H9 (cell line): ENCODE data around the gene TBXA2R. TPM values are rescaled to one million over a fixed set of nuclear protein-coding genes. Genes with fewer than 3 reads are reported as not detected.

Experiments used
- DNase-seq: peaks from one replicate; pipeline ENCODE4 v3.0.0-alpha.2; 2017
- H2AFZ ChIP-seq: one replicate; pipeline ENCODE4 v1.6.1; 2013; ENCODE audit warnings: mild to moderate bottlenecking, low read length, control low read depth, moderate library complexity
- H2AK5ac ChIP-seq: 2 replicates; pipeline ENCODE4 v1.6.1; 2013; ENCODE audit warnings: low read length, control low read depth, mixed read lengths; ENCODE audit not compliant: insufficient read length
- H2BK120ac ChIP-seq: one replicate; pipeline ENCODE4 v1.6.1; 2013; ENCODE audit warnings: low read depth, mild to moderate bottlenecking, low read length, control low read depth, inconsistent platforms; ENCODE audit not compliant: poor library complexity, severe bottlenecking
- H2BK12ac ChIP-seq: 2 replicates; pipeline ENCODE4 v1.6.1; 2013; ENCODE audit warnings: low read length, control low read depth, mixed read lengths, low read depth; ENCODE audit not compliant: insufficient read length
- H2BK15ac ChIP-seq: 2 replicates; pipeline ENCODE4 v1.6.1; 2013; ENCODE audit warnings: low read depth, low read length, control low read depth
- H2BK20ac ChIP-seq: one replicate; pipeline ENCODE4 v1.6.1; 2013; ENCODE audit warnings: low read depth, mild to moderate bottlenecking, low read length, control low read depth, inconsistent platforms; ENCODE audit not compliant: poor library complexity, severe bottlenecking
- H2BK5ac ChIP-seq: 2 replicates; pipeline ENCODE4 v1.6.1; 2013; ENCODE audit warnings: low read length, control low read depth, mixed read lengths; ENCODE audit not compliant: insufficient read length
- H3K14ac ChIP-seq: 2 replicates; pipeline ENCODE4 v1.6.1; 2013; ENCODE audit warnings: low read length, control low read depth; ENCODE audit not compliant: insufficient read depth
- H3K18ac ChIP-seq: 2 replicates; pipeline ENCODE4 v1.6.1; 2013; ENCODE audit warnings: low read depth, mild to moderate bottlenecking, mixed read lengths, low read length, control low read depth; ENCODE audit not compliant: insufficient read length
- H3K23ac ChIP-seq: 2 replicates; pipeline ENCODE4 v1.6.1; 2013; ENCODE audit warnings: low read length, control low read depth, mixed read lengths, low read depth; ENCODE audit not compliant: insufficient read length
- H3K23me2 ChIP-seq: 2 replicates; pipeline ENCODE4 v1.6.1; 2013; ENCODE audit warnings: low read depth, mild to moderate bottlenecking, mixed read lengths, low read length, control low read depth; ENCODE audit not compliant: insufficient read length, poor library complexity, severe bottlenecking
- H3K27ac ChIP-seq: 2 replicates; pipeline ENCODE4 v1.5.1; 2013; ENCODE audit warnings: low read length, control low read depth, mixed read lengths, low read depth; ENCODE audit not compliant: insufficient read length
- H3K27me3 ChIP-seq: 2 replicates; pipeline ENCODE4 v1.6.1; 2013; ENCODE audit warnings: low read length, control low read depth, inconsistent platforms; ENCODE audit not compliant: insufficient read depth
- H3K4ac ChIP-seq: 2 replicates; pipeline ENCODE4 v1.6.1; 2013; ENCODE audit warnings: low read depth, mild to moderate bottlenecking, control low read depth, inconsistent platforms, low read length, moderate library complexity
- H3K4me1 ChIP-seq: 2 replicates; pipeline ENCODE4 v1.6.1; 2013; ENCODE audit warnings: low read length, control low read depth, inconsistent platforms; ENCODE audit not compliant: insufficient read depth
- H3K4me2 ChIP-seq: 2 replicates; pipeline ENCODE4 v1.6.1; 2013; ENCODE audit warnings: low read length, control low read depth, mixed read lengths; ENCODE audit not compliant: insufficient read length, insufficient read depth
- H3K56ac ChIP-seq: 2 replicates; pipeline ENCODE4 v1.6.1; 2013; ENCODE audit warnings: low read depth, mild to moderate bottlenecking, mixed read lengths, low read length, control low read depth; ENCODE audit not compliant: insufficient read length
- H3K79me1 ChIP-seq: 2 replicates; pipeline ENCODE4 v1.6.1; 2013; ENCODE audit warnings: low read depth, mild to moderate bottlenecking, moderate library complexity, low read length, control low read depth, inconsistent platforms; ENCODE audit not compliant: insufficient read depth, poor library complexity, severe bottlenecking
- H3K79me2 ChIP-seq: 2 replicates; pipeline ENCODE4 v1.6.1; 2013; ENCODE audit warnings: low read length, control low read depth, inconsistent platforms; ENCODE audit not compliant: insufficient read depth
- H3K9ac ChIP-seq: 2 replicates; pipeline ENCODE4 v1.6.1; 2013; ENCODE audit warnings: low read length, control low read depth, mixed read lengths; ENCODE audit not compliant: insufficient read length; ENCODE audit errors: extremely low read depth
- H3K9me3 ChIP-seq: one replicate; pipeline ENCODE4 v1.6.1; 2013; ENCODE audit warnings: low read depth, low read length, inconsistent platforms; ENCODE audit not compliant: control insufficient read depth
- H3T11ph ChIP-seq: one replicate; pipeline ENCODE4 v1.6.1; 2013; ENCODE audit warnings: mild to moderate bottlenecking, low read length, control low read depth, inconsistent platforms
- H4K20me1 ChIP-seq: one replicate; pipeline ENCODE4 v1.6.1; 2013; ENCODE audit not compliant: control insufficient read depth, insufficient read length, insufficient read depth
- H4K5ac ChIP-seq: 2 replicates; pipeline ENCODE4 v1.6.1; 2013; ENCODE audit warnings: low read depth, mild to moderate bottlenecking, mixed read lengths, low read length, control low read depth; ENCODE audit not compliant: insufficient read length
- H4K8ac ChIP-seq: replicated peaks from 2 replicates; pipeline ENCODE4 v1.6.1; 2013; ENCODE audit warnings: low read length, control low read depth, mixed read lengths, low read depth; ENCODE audit not compliant: insufficient read length
- H4K91ac ChIP-seq: 2 replicates; pipeline ENCODE4 v1.6.1; 2013; ENCODE audit warnings: low read depth, mild to moderate bottlenecking, moderate library complexity, mixed read lengths, low read length, control low read depth; ENCODE audit not compliant: insufficient read length
- H3K27ac Mint-ChIP-seq, 3 experiments: 2 replicates in 2 of 3; 3 replicates in 1 of 3; pipeline ENCODE4 v1.8.0; 2020 to 2021; ENCODE audit warnings: mixed read lengths in 3 of 3, mild to moderate bottlenecking in 1 of 3, moderate library complexity in 1 of 3
- H3K27me3 Mint-ChIP-seq: 2 replicates; pipeline ENCODE4 v1.8.0; 2021; ENCODE audit warnings: low read depth, mild to moderate bottlenecking, moderate library complexity, mixed read lengths
- H3K36me3 Mint-ChIP-seq, 3 experiments: 2 replicates in 2 of 3; 3 replicates in 1 of 3; pipeline ENCODE4 v1.8.0; 2020 to 2021; ENCODE audit warnings: low read depth in 3 of 3, mixed read lengths in 3 of 3; ENCODE audit not compliant: insufficient read depth in 1 of 3
- H3K4me1 Mint-ChIP-seq, 2 experiments: 2 replicates each; pipeline ENCODE4 v1.8.0; 2020; ENCODE audit warnings: mixed read lengths in 2 of 2
- H3K4me3 Mint-ChIP-seq, 2 experiments: 2 replicates in 1 of 2; 3 replicates in 1 of 2; pipeline ENCODE4 v1.8.0; 2020 to 2021; ENCODE audit warnings: mild to moderate bottlenecking in 2 of 2, mixed read lengths in 2 of 2, moderate library complexity in 1 of 2
- H3K9me3 Mint-ChIP-seq, 2 experiments: 2 replicates in 1 of 2; 3 replicates in 1 of 2; pipeline ENCODE4 v1.8.0; 2020; ENCODE audit warnings: mild to moderate bottlenecking in 2 of 2, mixed read lengths in 2 of 2, moderate library complexity in 1 of 2
- WGBS: extraction: QIAGEN DNeasy Blood & Tissue Kit; methylation state at CpG from one replicate; pipeline ENCODE4 v1.1.7; 2013; ENCODE audit warnings: missing lambda C conversion rate, low lambda C conversion rate, mixed read lengths; ENCODE audit not compliant: insufficient read length; ENCODE audit errors: extremely low coverage; 5-methylcytosine and 5-hydroxymethylcytosine counted together
- total RNA-seq: library from RNA; stranded (reverse); gene quantifications from 2 replicates; pipeline ENCODE4 v1.2.1, GENCODE V29; 2021
- TF ChIP-seq, protein P1 (sequence below): fragments of 200-600 bp; sonication (generic); conservative IDR thresholded peaks from 3 replicates; pipeline ENCODE4 v1.8.0; 2021; ENCODE audit warnings: antibody characterized with exemption, mild to moderate bottlenecking

The TBXA2R gene
- total RNA-seq, 1 experiment from 2014 or later, result 0.63 TPM

DNA sequence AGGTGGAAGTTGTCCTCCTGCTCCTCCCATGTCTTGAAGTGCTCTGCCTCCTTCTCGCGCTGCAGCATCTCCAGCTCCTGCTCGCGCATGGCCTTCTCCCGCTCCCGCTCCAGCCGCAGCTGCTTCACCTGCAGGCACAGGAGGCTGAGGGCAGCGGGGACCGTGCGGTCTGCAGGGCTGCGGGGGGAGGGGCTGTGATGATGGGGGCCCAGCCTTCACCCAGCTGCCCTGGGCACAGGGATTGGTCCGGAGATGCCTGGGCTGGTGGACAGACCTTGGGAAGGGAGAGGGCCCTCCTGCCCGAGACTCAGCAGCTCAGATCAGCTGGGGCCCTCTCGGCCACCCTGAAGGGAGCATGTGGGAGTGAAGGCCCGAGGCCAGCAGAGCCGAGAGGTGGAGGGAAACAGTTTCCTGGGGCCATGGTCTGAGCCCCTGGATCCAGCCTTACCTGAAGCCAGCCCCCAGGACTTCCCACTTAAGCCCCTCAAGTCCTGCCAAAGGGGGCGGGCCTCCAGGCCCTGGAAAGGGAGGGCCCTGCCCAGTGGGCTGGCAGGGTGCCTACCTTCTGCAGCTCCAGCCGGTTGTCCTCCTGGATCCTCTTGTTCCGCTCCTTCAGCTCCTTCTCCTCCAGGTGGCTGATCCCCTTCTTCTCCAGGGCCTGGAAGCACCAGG is 13.6 kb upstream of the TBXA2R start:
- no peaks in the 10 kb centered on the region for H3K23me2 ChIP-seq
- Mint-ChIP-seq H3K36me3 (peaks cover 2 to 22% (median 21%) of the 10 kb centered on the region in 3 experiments; a peak in 6 of 7 replicates), H3K4me1 (peaks cover 0 to 6% of the 10 kb centered on the region in 2 experiments; a peak in 2 of 4 replicates), H3K27ac (no peak overlapping the region; a peak in 1 of 7 replicates), H3K4me3 (no peak overlapping the region), H3K9me3 (no peaks in the 10 kb centered on the region), H3K27me3 (no peaks in the 10 kb centered on the region)
- no peak overlapping the region for H3K4me2 ChIP-seq
- no peak overlapping the region for H4K91ac ChIP-seq
- DNase-seq, result no peak
- H3K18ac ChIP-seq, result no peak overlapping the region
- H2BK15ac ChIP-seq, result no peak overlapping the region
- no peak overlapping the region for H3K56ac ChIP-seq
- H3K79me1 ChIP-seq, result no peaks in the 10 kb centered on the region
- H3K9me3 ChIP-seq, result no peaks in the 10 kb centered on the region
- no peak overlapping the region for H3K23ac ChIP-seq
- H3K27me3 ChIP-seq, result no peaks in the 10 kb centered on the region
- H2BK20ac ChIP-seq, result no peak overlapping the region
- no peak overlapping the region for H2BK5ac ChIP-seq
- no peak overlapping the region for H2AK5ac ChIP-seq
- H2BK12ac ChIP-seq, result no peak overlapping the region
- no peak overlapping the region for H3T11ph ChIP-seq
- no peak overlapping the region for H2AFZ ChIP-seq
- peaks cover 3% of the 10 kb centered on the region for H4K20me1 ChIP-seq
- H3K14ac ChIP-seq, result no peak overlapping the region
- H4K5ac ChIP-seq, result no peak overlapping the region
- no peak overlapping the region for H4K8ac ChIP-seq
- no peak overlapping the region for H2BK120ac ChIP-seq
- H3K79me2 ChIP-seq, result no peaks in the 10 kb centered on the region; the same call in 1 of the 2 replicates
- TF ChIP-seq, protein P1, sequence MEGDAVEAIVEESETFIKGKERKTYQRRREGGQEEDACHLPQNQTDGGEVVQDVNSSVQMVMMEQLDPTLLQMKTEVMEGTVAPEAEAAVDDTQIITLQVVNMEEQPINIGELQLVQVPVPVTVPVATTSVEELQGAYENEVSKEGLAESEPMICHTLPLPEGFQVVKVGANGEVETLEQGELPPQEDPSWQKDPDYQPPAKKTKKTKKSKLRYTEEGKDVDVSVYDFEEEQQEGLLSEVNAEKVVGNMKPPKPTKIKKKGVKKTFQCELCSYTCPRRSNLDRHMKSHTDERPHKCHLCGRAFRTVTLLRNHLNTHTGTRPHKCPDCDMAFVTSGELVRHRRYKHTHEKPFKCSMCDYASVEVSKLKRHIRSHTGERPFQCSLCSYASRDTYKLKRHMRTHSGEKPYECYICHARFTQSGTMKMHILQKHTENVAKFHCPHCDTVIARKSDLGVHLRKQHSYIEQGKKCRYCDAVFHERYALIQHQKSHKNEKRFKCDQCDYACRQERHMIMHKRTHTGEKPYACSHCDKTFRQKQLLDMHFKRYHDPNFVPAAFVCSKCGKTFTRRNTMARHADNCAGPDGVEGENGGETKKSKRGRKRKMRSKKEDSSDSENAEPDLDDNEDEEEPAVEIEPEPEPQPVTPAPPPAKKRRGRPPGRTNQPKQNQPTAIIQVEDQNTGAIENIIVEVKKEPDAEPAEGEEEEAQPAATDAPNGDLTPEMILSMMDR, result no peak
- H3K4ac ChIP-seq, result no peak overlapping the region
- no peak overlapping the region for H3K27ac ChIP-seq
- H3K9ac ChIP-seq, result no peak overlapping the region
- WGBS, result no CpG with 5 or more reads among the region's 19 CpGs
- no peaks in the 10 kb centered on the region for H3K4me1 ChIP-seq
